ENCODE measurements around the gene COIL.

- TF ChIP-seq MYC (IDR thresholded peaks at IDR 0.05; ENCODE audit: low read depth, low read length): no peak
- no peak for TF ChIP-seq MYC (CRISPR knock-in tag; IDR thresholded peaks at IDR 0.05; ENCODE audit: borderline replicate concordance, low read depth)
- no peak for TF ChIP-seq DEAF1 (CRISPR knock-in tag; IDR thresholded peaks at IDR 0.05)
- no peak for TF ChIP-seq ERF (CRISPR knock-in tag; IDR thresholded peaks at IDR 0.05)
- TF ChIP-seq KLF13 (tag; IDR thresholded peaks at IDR 0.05; ENCODE audit: borderline replicate concordance, low read depth): no peak
- no peak for TF ChIP-seq MAFF (IDR thresholded peaks at IDR 0.05; ENCODE audit: low read length)
- TF ChIP-seq RNF2 (IDR thresholded peaks at IDR 0.05): no peak
- no peak for TF ChIP-seq NFRKB (IDR thresholded peaks at IDR 0.05; ENCODE audit: low read depth)
- no peak for TF ChIP-seq TRIM25 (IDR thresholded peaks at IDR 0.05; ENCODE audit: borderline replicate concordance)
- TF ChIP-seq ID3 (CRISPR knock-in tag; IDR thresholded peaks at IDR 0.05): no peak
- TF ChIP-seq ID3 (tag; IDR thresholded peaks at IDR 0.05): no peak
- no peak for TF ChIP-seq E4F1 (CRISPR knock-in tag; IDR thresholded peaks at IDR 0.05; ENCODE audit: borderline replicate concordance)
These were observed 67.3 kb downstream of the COIL start for GRCh38 chr17:56893503-56893902.
